ENCODE measurements around the gene ARL14EPL.

ARL14EPL gene

DNA sequence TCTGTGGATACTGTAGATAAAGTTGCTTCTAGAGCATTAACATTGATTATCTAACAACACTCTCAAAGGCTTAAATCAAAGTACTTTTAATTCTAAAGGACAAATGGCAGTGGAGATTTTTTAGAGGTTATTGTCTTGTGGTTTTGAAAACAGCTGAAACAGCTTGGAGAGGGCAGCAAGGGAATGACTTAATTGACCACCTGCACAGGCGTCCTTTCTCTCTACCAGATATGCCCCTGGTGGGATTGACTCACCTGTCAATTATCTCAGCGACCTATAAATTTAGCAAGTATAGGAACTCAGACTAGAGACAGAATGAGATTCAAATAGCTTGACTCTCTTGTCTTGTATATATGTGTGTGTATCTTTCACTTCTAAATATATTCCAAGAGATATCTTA, 13.5 kb downstream of the ARL14EPL start:
- no peaks in the 10 kb centered on the region for H3K27me3 ChIP-seq (ENCODE audit: insufficient read depth, insufficient read length)
- H3K9me3 ChIP-seq (ENCODE audit: insufficient read depth, low read length): no peaks in the 10 kb centered on the region
- DNase-seq (ENCODE audit: low read depth, low spot score): no peak
- no peak overlapping the region for H3K4me3 ChIP-seq (ENCODE audit: insufficient read length, low read depth)
- H3K4me1 ChIP-seq (ENCODE audit: insufficient read depth, insufficient read length): no peaks in the 10 kb centered on the region
- H3K9ac ChIP-seq (ENCODE audit: insufficient read length, low read depth): no peak overlapping the region
- no peak for TF ChIP-seq YY1 (IDR thresholded peaks at IDR 0.05; ENCODE audit: insufficient read depth, insufficient read length)
- no peak for TF ChIP-seq ZNF274 (IDR thresholded peaks at IDR 0.05; ENCODE audit: low read depth, low read length)
- TF ChIP-seq SUZ12 (IDR thresholded peaks at IDR 0.05; ENCODE audit: extremely low read depth, insufficient read depth, insufficient read length): no peak
- no peaks in the 10 kb centered on the region for H3K36me3 ChIP-seq (ENCODE audit: insufficient read depth, insufficient read length, low read length)

DNA sequence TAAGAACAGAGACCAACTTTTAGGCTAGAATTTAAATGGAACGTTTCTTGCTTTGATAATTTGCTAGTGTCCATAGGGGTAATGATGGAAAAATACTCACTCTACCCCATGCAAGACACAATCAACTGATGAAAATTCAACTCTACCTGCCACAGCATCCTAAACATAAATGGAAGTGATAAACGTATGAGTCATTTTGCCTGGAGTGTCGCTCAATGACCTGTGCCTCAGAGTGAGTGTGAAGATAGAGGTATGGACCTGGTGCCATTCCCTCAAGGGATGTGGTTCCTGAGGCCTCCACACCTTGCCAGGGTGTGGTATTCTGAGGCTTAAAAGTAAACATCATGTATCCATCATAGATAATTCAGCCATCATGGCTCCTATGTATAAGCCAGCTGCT, 14.0 kb downstream of the ARL14EPL start:
- Histone ChIP-seq H3K27me3 (ENCODE audit: insufficient read depth, insufficient read length) (no peaks in the 10 kb centered on the region), H3K36me3 (ENCODE audit: insufficient read depth, insufficient read length, low read length) (no peaks in the 10 kb centered on the region), H3K9me3 (ENCODE audit: insufficient read depth, low read length) (no peaks in the 10 kb centered on the region), H3K9ac (ENCODE audit: insufficient read length, low read depth) (no peak overlapping the region), H3K4me3 (ENCODE audit: insufficient read length, low read depth) (no peak overlapping the region), H3K4me1 (ENCODE audit: insufficient read depth, insufficient read length) (no peaks in the 10 kb centered on the region)
- no peak for DNase-seq (ENCODE audit: low read depth, low spot score)
- no peak for TF ChIP-seq SUZ12 (IDR thresholded peaks at IDR 0.05; ENCODE audit: extremely low read depth, insufficient read depth, insufficient read length)
- TF ChIP-seq ZNF274 (IDR thresholded peaks at IDR 0.05; ENCODE audit: low read depth, low read length): no peak
- no peak for TF ChIP-seq YY1 (IDR thresholded peaks at IDR 0.05; ENCODE audit: insufficient read depth, insufficient read length)

DNA sequence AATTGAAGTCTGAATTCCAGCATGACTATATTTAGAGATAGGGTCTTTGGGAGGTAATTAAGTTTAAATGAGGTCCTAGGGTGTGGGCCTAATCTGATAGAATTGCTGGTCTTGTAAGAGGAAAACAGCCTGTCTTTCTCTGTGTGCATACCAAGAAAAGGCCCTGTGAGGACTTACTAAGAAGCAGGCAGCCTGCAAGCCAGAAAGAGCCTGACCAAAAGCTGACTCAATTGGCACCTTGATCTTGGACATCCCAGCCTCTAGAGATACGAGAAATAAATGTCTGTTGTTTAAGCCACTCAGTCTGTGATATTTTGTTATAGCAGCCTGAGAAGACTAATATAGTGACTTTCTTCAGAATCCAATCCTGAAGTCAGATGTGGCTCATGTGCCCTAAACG, 14.6 kb downstream of the ARL14EPL start:
- DNase-seq (ENCODE audit: low read depth, low spot score): no peak
- H3K9me3 ChIP-seq (ENCODE audit: insufficient read depth, low read length): no peaks in the 10 kb centered on the region
- no peak overlapping the region for H3K4me3 ChIP-seq (ENCODE audit: insufficient read length, low read depth)
- H3K4me1 ChIP-seq (ENCODE audit: insufficient read depth, insufficient read length): no peaks in the 10 kb centered on the region
- TF ChIP-seq SUZ12 (IDR thresholded peaks at IDR 0.05; ENCODE audit: extremely low read depth, insufficient read depth, insufficient read length) (no peak), ZNF274 (IDR thresholded peaks at IDR 0.05; ENCODE audit: low read depth, low read length) (no peak), YY1 (IDR thresholded peaks at IDR 0.05; ENCODE audit: insufficient read depth, insufficient read length) (no peak)
- H3K36me3 ChIP-seq (ENCODE audit: insufficient read depth, insufficient read length, low read length): no peaks in the 10 kb centered on the region
- H3K9ac ChIP-seq (ENCODE audit: insufficient read length, low read depth): no peak overlapping the region
- no peaks in the 10 kb centered on the region for H3K27me3 ChIP-seq (ENCODE audit: insufficient read depth, insufficient read length)

DNA sequence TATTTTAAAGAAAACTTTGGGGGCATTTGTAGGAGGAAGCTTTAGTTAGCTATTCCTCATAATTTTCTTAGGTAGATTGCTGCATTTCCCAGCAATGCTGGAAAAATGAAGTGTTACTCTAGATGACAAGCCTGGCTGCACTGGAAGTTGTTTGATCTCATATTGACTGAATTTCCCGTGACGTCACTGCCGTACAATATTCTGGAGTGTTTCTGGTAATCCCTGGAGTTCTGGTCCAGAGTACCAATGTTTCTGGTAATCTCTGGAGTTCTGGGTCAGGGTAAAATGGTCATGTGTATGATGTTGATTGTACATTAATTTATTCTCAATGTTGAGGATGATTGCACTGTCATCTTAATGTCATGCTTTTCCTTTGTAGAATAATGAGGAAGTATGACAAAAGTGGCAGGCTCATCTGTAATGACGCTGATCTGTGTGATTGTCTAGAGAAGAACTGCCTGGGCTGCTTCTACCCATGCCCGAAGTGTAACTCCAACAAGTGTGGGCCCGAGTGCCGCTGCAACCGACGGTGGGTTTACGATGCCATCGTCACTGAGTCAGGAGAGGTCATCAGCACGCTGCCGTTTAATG, 26.2 kb downstream of the ARL14EPL start:
- Histone ChIP-seq H3K4me3 (ENCODE audit: insufficient read length, low read depth) (no peak overlapping the region), H3K36me3 (ENCODE audit: insufficient read depth, insufficient read length, low read length) (no peaks in the 10 kb centered on the region), H3K27me3 (ENCODE audit: insufficient read depth, insufficient read length) (no peaks in the 10 kb centered on the region), H3K9ac (ENCODE audit: insufficient read length, low read depth) (no peak overlapping the region), H3K4me1 (ENCODE audit: insufficient read depth, insufficient read length) (no peaks in the 10 kb centered on the region), H3K9me3 (ENCODE audit: insufficient read depth, low read length) (no peaks in the 10 kb centered on the region)
- no peak for DNase-seq (ENCODE audit: low read depth, low spot score)
- no peak for TF ChIP-seq ZNF274 (IDR thresholded peaks at IDR 0.05; ENCODE audit: low read depth, low read length)
- TF ChIP-seq SUZ12 (IDR thresholded peaks at IDR 0.05; ENCODE audit: extremely low read depth, insufficient read depth, insufficient read length): no peak
- no peak for TF ChIP-seq YY1 (IDR thresholded peaks at IDR 0.05; ENCODE audit: insufficient read depth, insufficient read length)

DNA sequence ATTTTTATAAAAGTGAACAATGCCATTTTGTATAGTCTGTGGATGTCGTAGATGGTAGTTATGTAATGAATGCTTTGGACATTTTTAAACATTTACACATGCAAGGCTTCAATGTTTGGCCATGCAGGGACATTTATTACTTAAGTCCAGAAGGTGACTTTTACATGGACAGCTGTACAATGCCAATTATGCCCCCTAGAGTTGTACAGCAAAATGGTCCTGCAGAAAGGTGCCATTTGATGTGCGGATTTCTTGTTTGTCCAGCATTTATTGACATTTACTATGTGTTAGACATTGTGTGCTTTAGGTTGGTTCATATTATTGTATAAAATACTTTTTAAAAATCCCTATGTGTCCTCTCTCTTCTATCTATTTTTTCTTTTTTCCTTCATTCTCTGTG, 30.1 kb downstream of the ARL14EPL start:
- Histone ChIP-seq H3K4me3 (ENCODE audit: insufficient read length, low read depth) (no peak overlapping the region), H3K4me1 (ENCODE audit: insufficient read depth, insufficient read length) (no peaks in the 10 kb centered on the region), H3K9me3 (ENCODE audit: insufficient read depth, low read length) (no peaks in the 10 kb centered on the region), H3K36me3 (ENCODE audit: insufficient read depth, insufficient read length, low read length) (no peaks in the 10 kb centered on the region), H3K9ac (ENCODE audit: insufficient read length, low read depth) (no peak overlapping the region), H3K27me3 (ENCODE audit: insufficient read depth, insufficient read length) (no peaks in the 10 kb centered on the region)
- TF ChIP-seq ZNF274 (IDR thresholded peaks at IDR 0.05; ENCODE audit: low read depth, low read length) (no peak), SUZ12 (IDR thresholded peaks at IDR 0.05; ENCODE audit: extremely low read depth, insufficient read depth, insufficient read length) (no peak), YY1 (IDR thresholded peaks at IDR 0.05; ENCODE audit: insufficient read depth, insufficient read length) (no peak)
- no peak for DNase-seq (ENCODE audit: low read depth, low spot score)

DNA sequence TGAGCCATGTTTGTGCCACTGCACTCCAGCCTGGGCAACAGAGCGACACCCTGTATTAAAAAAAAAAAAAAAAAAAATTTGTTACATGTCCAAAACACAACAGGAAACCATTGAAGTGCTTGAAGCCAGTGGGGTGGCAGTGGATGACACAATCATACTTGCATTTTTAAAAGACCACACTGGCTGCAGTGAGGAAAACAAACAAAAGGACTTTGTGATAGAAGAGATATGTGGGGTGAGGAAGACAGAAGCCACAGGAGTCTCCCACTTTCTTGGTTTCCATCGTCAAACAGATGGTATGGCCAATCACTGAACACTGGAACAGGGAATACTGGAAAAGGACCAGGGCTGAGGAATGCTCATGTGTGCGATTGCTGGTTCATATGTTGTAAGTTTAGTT, 31.7 kb downstream of the ARL14EPL start:
- TF ChIP-seq YY1 (IDR thresholded peaks at IDR 0.05; ENCODE audit: insufficient read depth, insufficient read length) (no peak), SUZ12 (IDR thresholded peaks at IDR 0.05; ENCODE audit: extremely low read depth, insufficient read depth, insufficient read length) (no peak), ZNF274 (IDR thresholded peaks at IDR 0.05; ENCODE audit: low read depth, low read length) (no peak)
- Histone ChIP-seq H3K36me3 (ENCODE audit: insufficient read depth, insufficient read length, low read length) (no peaks in the 10 kb centered on the region), H3K9me3 (ENCODE audit: insufficient read depth, low read length) (no peaks in the 10 kb centered on the region), H3K27me3 (ENCODE audit: insufficient read depth, insufficient read length) (no peaks in the 10 kb centered on the region), H3K9ac (ENCODE audit: insufficient read length, low read depth) (no peak overlapping the region), H3K4me1 (ENCODE audit: insufficient read depth, insufficient read length) (no peaks in the 10 kb centered on the region), H3K4me3 (ENCODE audit: insufficient read length, low read depth) (no peak overlapping the region)
- no peak for DNase-seq (ENCODE audit: low read depth, low spot score)

DNA sequence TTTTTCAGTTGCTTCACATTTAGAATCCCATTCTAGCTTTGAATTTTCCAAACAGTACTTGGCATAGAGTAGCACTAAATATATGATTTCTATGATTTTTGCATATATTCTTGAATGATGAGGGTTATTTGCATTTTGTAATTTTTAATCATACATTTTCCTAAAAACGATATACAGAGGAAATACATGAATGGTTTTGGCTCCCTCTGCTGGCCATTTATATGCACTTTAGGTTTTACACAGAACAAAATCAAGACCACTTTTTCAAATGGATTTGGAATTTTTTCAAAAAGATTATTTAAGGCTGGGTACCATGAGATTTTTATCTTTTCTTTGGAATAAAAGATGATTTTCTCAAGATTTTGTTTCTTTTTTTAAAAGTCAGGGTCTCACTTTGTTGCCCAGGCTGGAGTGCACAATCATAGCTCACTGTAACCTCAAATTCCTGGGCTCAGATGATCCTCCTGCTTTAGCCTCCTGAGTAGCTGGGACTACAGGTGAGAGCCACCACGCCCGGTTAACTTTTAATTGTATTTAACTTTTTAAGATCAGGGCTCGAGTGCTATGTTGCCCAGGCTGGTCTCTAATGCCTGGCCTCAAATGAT, 35.9 kb downstream of the ARL14EPL start:
- no peak overlapping the region for H3K9ac ChIP-seq (ENCODE audit: insufficient read length, low read depth)
- DNase-seq (ENCODE audit: low read depth, low spot score): no peak
- no peaks in the 10 kb centered on the region for H3K4me1 ChIP-seq (ENCODE audit: insufficient read depth, insufficient read length)
- H3K36me3 ChIP-seq (ENCODE audit: insufficient read depth, insufficient read length, low read length): no peaks in the 10 kb centered on the region
- H3K9me3 ChIP-seq (ENCODE audit: insufficient read depth, low read length): no peaks in the 10 kb centered on the region
- TF ChIP-seq ZNF274 (IDR thresholded peaks at IDR 0.05; ENCODE audit: low read depth, low read length): no peak
- TF ChIP-seq YY1 (IDR thresholded peaks at IDR 0.05; ENCODE audit: insufficient read depth, insufficient read length): no peak
- TF ChIP-seq SUZ12 (IDR thresholded peaks at IDR 0.05; ENCODE audit: extremely low read depth, insufficient read depth, insufficient read length): no peak
- no peak overlapping the region for H3K4me3 ChIP-seq (ENCODE audit: insufficient read length, low read depth)
- H3K27me3 ChIP-seq (ENCODE audit: insufficient read depth, insufficient read length): no peaks in the 10 kb centered on the region
